A172 (cell line): ENCODE results near the gene HIVEP1. TPM values are rescaled to one million over a fixed set of nuclear protein-coding genes. Genes with fewer than 3 reads are reported as not detected.

Experiments
- DNase-seq: peaks from one replicate; pipeline ENCODE4 v3.0.0-alpha.2; 2015; ENCODE audit warnings: low spot score
- total RNA-seq: library from RNA; depleted of rRNA; stranded (reverse); fragments of >200 nt; shearing (Covaris generic); gene quantifications from 2 replicates; pipeline ENCODE4 v1.2.3, GENCODE V29; 2014

The HIVEP1 gene
- total RNA-seq, 1 experiment from 2014 or later: 32.2 TPM

- DNase-seq: no peak
Observed at GRCh38 chr6:12048609-12049008, 36.5 kb downstream of the HIVEP1 start.

GRCh38 chr6:12049165-12049564, 37.1 kb downstream of the HIVEP1 start:
- no peak for DNase-seq

- DNase-seq: no peak
Observed at GRCh38 chr6:12051861-12052368, 39.8 kb downstream of the HIVEP1 start.

- no peak for DNase-seq
Observed at GRCh38 chr6:12058172-12058961, 46.3 kb downstream of the HIVEP1 start.

- DNase-seq: peak; percentile 26
Observed at GRCh38 chr6:12060780-12061609, 48.9 kb downstream of the HIVEP1 start.

- no peak for DNase-seq
Observed at GRCh38 chr6:12062605-12063004, 50.5 kb downstream of the HIVEP1 start.

- DNase-seq: no peak
Observed at GRCh38 chr6:12064131-12064530, 52.0 kb downstream of the HIVEP1 start.

GRCh38 chr6:12064538-12065071, 52.5 kb downstream of the HIVEP1 start:
- DNase-seq: no peak

- DNase-seq: no peak
Observed at GRCh38 chr6:12065321-12066140, 53.4 kb downstream of the HIVEP1 start.

- no peak for DNase-seq
Observed at GRCh38 chr6:12066297-12066696, 54.2 kb downstream of the HIVEP1 start.

- DNase-seq: no peak
Observed at GRCh38 chr6:12068899-12069557, 56.9 kb downstream of the HIVEP1 start.

GRCh38 chr6:12069891-12070529, 57.9 kb downstream of the HIVEP1 start:
- no peak for DNase-seq

- no peak for DNase-seq
Observed at GRCh38 chr6:12071064-12071615, 59.0 kb downstream of the HIVEP1 start.

GRCh38 chr6:12075067-12075563, 63.0 kb downstream of the HIVEP1 start:
- DNase-seq: no peak

- DNase-seq: no peak
Observed at GRCh38 chr6:12077021-12077710, 65.1 kb downstream of the HIVEP1 start.

- DNase-seq: no peak
Observed at GRCh38 chr6:12078014-12078413, 65.9 kb downstream of the HIVEP1 start.

- DNase-seq: no peak
Observed at GRCh38 chr6:12081771-12082170, 69.7 kb downstream of the HIVEP1 start.

- DNase-seq: no peak
Observed at GRCh38 chr6:12082368-12082767, 70.3 kb downstream of the HIVEP1 start.

GRCh38 chr6:12083302-12083701, 71.2 kb downstream of the HIVEP1 start:
- no peak for DNase-seq
